H1 (cell line): ENCODE results near the gene TAS1R3. TPM values are rescaled to one million over a fixed set of nuclear protein-coding genes. Genes with fewer than 3 reads are reported as not detected.
A peak's percentile ranks its signal among the peaks of the same experiment; 100 is the strongest.

Source experiments
- CTCF ChIA-PET: fragments of 300-600 bp; sonication (Branson Sonifier 250); formaldehyde crosslinking; loops from one replicate; lab custom pipeline; 2021; ENCODE audit not compliant: partially characterized antibody; lab: Charles Lee
- POLR2A ChIA-PET: fragments of 300-600 bp; sonication (Branson Sonifier 250); formaldehyde crosslinking; loops from one replicate; lab custom pipeline; 2021; ENCODE audit warnings: inconsistent platforms; ENCODE audit not compliant: partially characterized antibody; lab: Charles Lee
- DNase-seq, 2 experiments: peaks; one replicate each; pipeline versions ENCODE4 v3.0.0 to v3.0.0-alpha.2; 2010 to 2022; ENCODE audit warnings: low spot score in 2 of 2, low read depth in 1 of 2, mixed read lengths in 1 of 2
- FAIRE-seq: peaks from 2 replicates; lab custom pipeline; 2011; peaks lifted over from hg19 to GRCh38; lab: Jason Lieb, UNC
- H2AFZ ChIP-seq: 2 replicates; pipeline ENCODE4 v1.8.1; 2012; ENCODE audit warnings: low read length, inconsistent platforms
- H2AK5ac ChIP-seq: 2 replicates; pipeline ENCODE4 v1.6.1; 2013; ENCODE audit warnings: low read depth, low read length
- H2BK120ac ChIP-seq: replicated peaks from 2 replicates; pipeline ENCODE3; 2013; ENCODE audit warnings: low read depth, low read length, inconsistent platforms
- H2BK12ac ChIP-seq: 2 replicates; pipeline ENCODE4 v1.6.1; 2013; ENCODE audit warnings: low read depth, low read length
- H2BK15ac ChIP-seq: 2 replicates; pipeline ENCODE4 v1.6.1; 2013; ENCODE audit warnings: low read length
- H2BK20ac ChIP-seq: 2 replicates; pipeline ENCODE4 v1.6.1; 2013; ENCODE audit warnings: low read length
- H2BK5ac ChIP-seq: 2 replicates; pipeline ENCODE4 v1.6.1; 2013; ENCODE audit warnings: low read depth, low read length
- H3K14ac ChIP-seq: 2 replicates; pipeline ENCODE4 v1.6.1; 2013; ENCODE audit warnings: inconsistent platforms; ENCODE audit not compliant: insufficient read length
- H3K18ac ChIP-seq: 2 replicates; pipeline ENCODE4 v1.6.1; 2013; ENCODE audit warnings: low read length; ENCODE audit errors: extremely low read depth
- H3K23ac ChIP-seq: 2 replicates; pipeline ENCODE4 v1.6.1; 2013; ENCODE audit warnings: inconsistent platforms; ENCODE audit not compliant: insufficient read length
- H3K23me2 ChIP-seq: 2 replicates; pipeline ENCODE4 v1.6.1; 2013; ENCODE audit warnings: low read depth, low read length
- H3K27ac ChIP-seq: 2 replicates; pipeline ENCODE4 v1.6.1; 2011; ENCODE audit warnings: low read depth, low read length, inconsistent platforms
- H3K27me3 ChIP-seq, 4 experiments: replicated peaks in 1 of 4; 1 replicate in 1 of 4; 2 replicates in 3 of 4; pipeline versions ENCODE4 v1.6.1 to v1.8.1; 2011 to 2013; ENCODE audit warnings: low read length in 3 of 4, mild to moderate bottlenecking in 3 of 4, inconsistent platforms in 2 of 4, mixed read lengths in 2 of 4, moderate library complexity in 1 of 4; ENCODE audit not compliant: control insufficient read depth in 3 of 4, insufficient read depth in 3 of 4; ENCODE audit errors: extremely low read depth in 1 of 4
- H3K36me3 ChIP-seq, 4 experiments: 2 replicates each; pipeline versions ENCODE4 v1.6.1 to v1.8.1; 2011 to 2013; ENCODE audit warnings: mild to moderate bottlenecking in 4 of 4, low read length in 3 of 4, moderate library complexity in 2 of 4, control low read depth in 1 of 4, inconsistent platforms in 1 of 4; ENCODE audit not compliant: insufficient read depth in 4 of 4, control insufficient read depth in 2 of 4
- H3K4ac ChIP-seq: replicated peaks from 2 replicates; pipeline ENCODE3; 2013; ENCODE audit warnings: low read length, low read depth, mixed read lengths, inconsistent platforms; ENCODE audit not compliant: insufficient read length
- H3K4me1 ChIP-seq, 4 experiments: replicated peaks in 1 of 4; 1 replicate in 1 of 4; 2 replicates in 3 of 4; pipeline versions ENCODE4 v1.6.1 to v1.8.1; 2011 to 2013; ENCODE audit warnings: low read length in 3 of 4, inconsistent platforms in 2 of 4, mixed read lengths in 1 of 4; ENCODE audit not compliant: insufficient read depth in 4 of 4, control insufficient read depth in 3 of 4
- H3K4me2 ChIP-seq, 2 experiments: 2 replicates each; pipeline versions ENCODE4 v1.6.1 to v1.8.1; 2011 to 2013; ENCODE audit warnings: low read depth in 2 of 2, low read length in 2 of 2, control low read depth in 1 of 2, inconsistent platforms in 1 of 2, mild to moderate bottlenecking in 1 of 2; ENCODE audit not compliant: insufficient read depth in 1 of 2
- H3K4me3 ChIP-seq, 4 experiments: fragments of 200-600, 300-600 bp in 1 of 4; sonication (generic), shearing (Covaris generic), sonication (Bioruptor Twin) in 1 of 4; 2 replicates each; pipeline versions ENCODE4 v1.5.1 to v1.8.1; 2011 to 2016; ENCODE audit warnings: low read length in 4 of 4, low read depth in 3 of 4, control low read depth in 2 of 4, inconsistent platforms in 2 of 4, mild to moderate bottlenecking in 2 of 4, mixed read lengths in 1 of 4, moderate library complexity in 1 of 4; ENCODE audit not compliant: insufficient read depth in 2 of 4; ENCODE audit errors: extremely low read depth in 1 of 4
- H3K56ac ChIP-seq: replicated peaks from 2 replicates; pipeline ENCODE3; 2013; ENCODE audit warnings: low read depth, mild to moderate bottlenecking, mixed read lengths, low read length, inconsistent platforms; ENCODE audit not compliant: insufficient read length
- H3K79me1 ChIP-seq: 2 replicates; pipeline ENCODE4 v1.6.1; 2013; ENCODE audit warnings: low read depth, low read length, control low read depth
- H3K79me2 ChIP-seq, 2 experiments: 2 replicates each; pipeline versions ENCODE4 v1.6.1 to v1.8.1; 2012 to 2013; ENCODE audit warnings: low read length in 2 of 2, mild to moderate bottlenecking in 2 of 2, inconsistent platforms in 1 of 2; ENCODE audit not compliant: insufficient read depth in 2 of 2, control insufficient read depth in 1 of 2
- H3K9ac ChIP-seq, 4 experiments: replicated peaks in 1 of 4; 1 replicate in 1 of 4; 2 replicates in 3 of 4; pipeline versions ENCODE4 v1.6.1 to v1.8.1; 2011 to 2013; ENCODE audit warnings: low read depth in 3 of 4, low read length in 3 of 4, control low read depth in 2 of 4, mild to moderate bottlenecking in 2 of 4, moderate library complexity in 2 of 4, inconsistent platforms in 1 of 4; ENCODE audit errors: extremely low read depth in 1 of 4
- H3K9me3 ChIP-seq, 2 experiments: 2 replicates each; pipeline versions ENCODE4 v1.6.1 to v1.8.1; 2012 to 2013; ENCODE audit warnings: mild to moderate bottlenecking in 2 of 2, moderate library complexity in 2 of 2, control low read depth in 1 of 2, inconsistent platforms in 1 of 2, low read depth in 1 of 2, low read length in 1 of 2, mixed read lengths in 1 of 2; ENCODE audit not compliant: insufficient read depth in 2 of 2
- H4K20me1 ChIP-seq, 2 experiments: replicated peaks in 1 of 2; 2 replicates each; pipeline versions ENCODE3 to v1.8.1; 2011 to 2013; ENCODE audit warnings: inconsistent platforms in 2 of 2, low read length in 2 of 2, mild to moderate bottlenecking in 1 of 2; ENCODE audit not compliant: insufficient read depth in 2 of 2, control insufficient read depth in 1 of 2
- H4K5ac ChIP-seq: 2 replicates; pipeline ENCODE4 v1.6.1; 2013; ENCODE audit warnings: low read length, low read depth, mixed read lengths, inconsistent platforms; ENCODE audit not compliant: insufficient read length
- H4K8ac ChIP-seq: 2 replicates; pipeline ENCODE4 v1.8.0; 2013; ENCODE audit warnings: mild to moderate bottlenecking, moderate library complexity, low read length, inconsistent platforms; ENCODE audit not compliant: insufficient read depth; ENCODE audit errors: extremely low read depth
- H4K91ac ChIP-seq: replicated peaks from 2 replicates; pipeline ENCODE3; 2013; ENCODE audit warnings: low read length, mixed read lengths, inconsistent platforms; ENCODE audit not compliant: insufficient read length
- ASH2L ChIP-seq: fragments of 200-600, 300-600 bp; sonication (generic); IDR thresholded peaks from one replicate; pipeline ENCODE4 v1.7.1; 2017; ENCODE audit warnings: low read length
- ATF3 ChIP-seq: IDR thresholded peaks from 2 replicates; pipeline ENCODE4 v1.6.1; 2011; ENCODE audit warnings: low read depth, mild to moderate bottlenecking, low read length; ENCODE audit not compliant: insufficient read depth
- BACH1 ChIP-seq: IDR thresholded peaks from 2 replicates; pipeline ENCODE4 v1.6.1; 2012; ENCODE audit warnings: low read length, improper control_type of control experiment
- CTBP2 ChIP-seq: IDR thresholded peaks from 2 replicates; pipeline ENCODE4 v1.7.0; 2011; ENCODE audit warnings: borderline replicate concordance, mild to moderate bottlenecking, moderate library complexity, mixed read lengths, low read length; ENCODE audit not compliant: insufficient read depth, insufficient read length
- EZH2 ChIP-seq: fragments of 200-600 bp; sonication (generic); IDR thresholded peaks from 2 replicates; pipeline ENCODE4 v1.7.1; 2012; ENCODE audit warnings: low read depth, mild to moderate bottlenecking, moderate library complexity, low read length, inconsistent platforms; ENCODE audit not compliant: severe bottlenecking
- FOSL1 ChIP-seq: IDR thresholded peaks from 2 replicates; pipeline ENCODE4 v1.6.1; 2011; ENCODE audit warnings: mild to moderate bottlenecking, low read depth, low read length, moderate library complexity; ENCODE audit not compliant: insufficient read depth
- JUND ChIP-seq: IDR thresholded peaks from 2 replicates; pipeline ENCODE4 v1.6.1; 2011; ENCODE audit warnings: mild to moderate bottlenecking, improper control_type of control experiment, low read length
- RAD21 ChIP-seq, 2 experiments: IDR thresholded peaks in 1 of 2; conservative IDR thresholded peaks in 1 of 2; 2 replicates each; pipeline ENCODE4 v1.6.1; 2011; ENCODE audit warnings: low read depth in 2 of 2, low read length in 2 of 2, improper control_type of control experiment in 1 of 2, inconsistent platforms in 1 of 2, mild to moderate bottlenecking in 1 of 2, moderate library complexity in 1 of 2
- RXRA ChIP-seq: IDR thresholded peaks from 2 replicates; pipeline ENCODE4 v1.6.1; 2011; ENCODE audit warnings: low read depth, mild to moderate bottlenecking, low read length, moderate library complexity; ENCODE audit not compliant: insufficient read depth
- TAF7 ChIP-seq: optimal IDR thresholded peaks from 2 replicates; pipeline ENCODE3; 2011; ENCODE audit warnings: low read depth, mild to moderate bottlenecking, inconsistent platforms, low read length, moderate library complexity, borderline replicate concordance
- WGBS, 2 experiments: shearing (Covaris generic) in 1 of 2; methylation state at CpG; one replicate each; pipeline versions ENCODE4 v1.1.6 to v1.1.7; 2013 to 2015; ENCODE audit warnings: low lambda C conversion rate in 2 of 2, mixed read lengths in 2 of 2, inconsistent platforms in 1 of 2, low coverage in 1 of 2, missing lambda C conversion rate in 1 of 2; ENCODE audit not compliant: insufficient replicate concordance in 2 of 2, insufficient coverage in 1 of 2, insufficient read length in 1 of 2; ENCODE audit errors: extremely low coverage in 1 of 2, missing lambda C conversion rate in 1 of 2; 5-methylcytosine and 5-hydroxymethylcytosine counted together
- polyA plus RNA-seq, 7 experiments: library from polyadenylated mRNA; depleted of rRNA in 3 of 7; stranded (reverse) in 5 of 7; unstranded in 2 of 7; fragments of >200 nt in 5 of 7; fragments of 200-250 nt in 2 of 7; gene quantifications; 1 replicate in 5 of 7; 2 replicates in 1 of 7; 4 replicates in 1 of 7; pipeline versions ENCODE4 v1.2.1 to v1.2.3, GENCODE V29; 2011 to 2013; ENCODE audit warnings: missing spikeins in 2 of 7, mixed read lengths in 2 of 7
- total RNA-seq: library from RNA; stranded (reverse); fragmentation: NEBNext Ultra II Directional; extraction: Animal tissue kit (Norgen Biotek cat#: 25700); gene quantifications from 2 replicates; pipeline ENCODE4 v1.2.1, GENCODE V29; 2021

TAS1R3 gene
- total and polyA plus RNA-seq, 2 of the 8 experiments (the other 6 are each of a cell fraction or from before 2014, with no cell fraction given): 0.03 to 0.19 TPM

GRCh38 chr1:1312450-1313314 lies 18.4 kb upstream of the TAS1R3 start:
- no peak overlapping the region for H3K14ac ChIP-seq
- no peak overlapping the region for H2BK15ac ChIP-seq
- peaks cover 0 to 23% (median 11%) of the 10 kb centered on the region in 4 experiments; a peak in 6 of 7 replicates for H3K4me1 ChIP-seq
- H3K79me1 ChIP-seq: peaks cover 4% of the 10 kb centered on the region; the same call in 1 of the 2 replicates
- no peak overlapping the region for H4K91ac ChIP-seq
- no peak overlapping the region for H2AFZ ChIP-seq
- H2BK12ac ChIP-seq: no peak overlapping the region
- H3K4ac ChIP-seq: no peak overlapping the region
- no peak overlapping the region for H3K56ac ChIP-seq
- no peak overlapping the region for H4K5ac ChIP-seq
- ChIA-PET CTCF (interaction anchor here (0.8 to 2.8 kb wide), 7 partner anchors 12 to 128 kb away, joined by 3 to 9 read pairs (median 3); no protein-coding TSS in a partner anchor), POLR2A (interaction anchor here (0.7 to 10.1 kb wide), 10 partner anchors 10 to 63 kb away, joined by 3 to 134 read pairs (median 4); partner anchors contain the start of genes AURKAIP1, CPTP, INTS11 and TAS1R3)
- H2BK5ac ChIP-seq: no peak overlapping the region
- H3K9ac ChIP-seq: no peak overlapping the region
- H3K18ac ChIP-seq: no peak overlapping the region
- no peak overlapping the region for H3K4me2 ChIP-seq
- H3K23ac ChIP-seq: no peak overlapping the region
- H3K36me3 ChIP-seq: peaks cover 17 to 44% (median 37%) of the 10 kb centered on the region in 4 experiments
- peaks cover 14% of the 10 kb centered on the region; the same call in 1 of the 2 replicates for H3K23me2 ChIP-seq
- H3K9me3 ChIP-seq: no peaks in the 10 kb centered on the region
- H4K8ac ChIP-seq: peak overlapping the region; percentile 68
- no peak overlapping the region for H2BK20ac ChIP-seq
- H3K79me2 ChIP-seq: peaks cover 0 to 4% of the 10 kb centered on the region in 2 experiments; a peak in 1 of 4 replicates
- no peaks in the 10 kb centered on the region for H3K27me3 ChIP-seq
- FAIRE-seq (no peak), DNase-seq (no peak)
- H2BK120ac ChIP-seq: no peak overlapping the region
- 94% methylated on average over 34 of the region's 49 CpGs; no CpG with 5 or more reads in 1 of the 2 experiments for WGBS, 2 experiments
- H3K27ac ChIP-seq: no peak overlapping the region
- no peak overlapping the region for H2AK5ac ChIP-seq
- H4K20me1 ChIP-seq: peaks cover 8 to 23% of the 10 kb centered on the region in 2 experiments
- no peak overlapping the region for H3K4me3 ChIP-seq
- no peak for TF ChIP-seq EZH2
- no peak for TF ChIP-seq FOSL1
- TF ChIP-seq JUND: no peak
- no peak for TF ChIP-seq ATF3
- TF ChIP-seq RXRA: no peak
- TF ChIP-seq TAF7: no peak
- TF ChIP-seq BACH1: no peak
- TF ChIP-seq ASH2L: no peak
- TF ChIP-seq RAD21 (IDR thresholded peaks at IDR 0.05 in 1 of 2, conservative IDR thresholded peaks at IDR 0.05 in 1 of 2; ENCODE audit: low read depth in 2 of 2, low read length in 2 of 2): no peak
- TF ChIP-seq CTBP2: no peak
